Measurements from ENCODE around the gene ZNF200. TPM values are rescaled to one million over a fixed set of nuclear protein-coding genes. Genes with fewer than 3 reads are reported as not detected.

ZNF200 gene
- total and polyA plus RNA-seq, 2 of the 13 experiments (the other 11 are each of a cell fraction or from before 2014, with no cell fraction given): 3.5 to 16.5 TPM

GRCh38 chr16:3173892-3174617, 60.9 kb downstream of the ZNF200 start (continued):
- TF ChIP-seq ARID5B (CRISPR knock-in tag; IDR thresholded peaks at IDR 0.05) (no peak), ZMYM4 (CRISPR knock-in tag; IDR thresholded peaks at IDR 0.05) (0 out of 2 replicates have a peak, but pooled peaks have one; percentile 15), ZNF274 (CRISPR knock-in tag; IDR thresholded peaks at IDR 0.05) (no peak), MNT (IDR thresholded peaks at IDR 0.05) (peak; percentile 56), NFKBIZ (CRISPR knock-in tag; IDR thresholded peaks at IDR 0.05) (no peak), ZNF142 (CRISPR knock-in tag; IDR thresholded peaks at IDR 0.05) (no peak), ZMYM2 (CRISPR knock-in tag; IDR thresholded peaks at IDR 0.05) (peak; percentile 60; the same call in 1 of the 2 replicates), ZNF740 (CRISPR knock-in tag; IDR thresholded peaks at IDR 0.05) (0 out of 2 replicates have a peak, but pooled peaks have one; percentile 28), ZFX (CRISPR knock-in tag; IDR thresholded peaks at IDR 0.05; ENCODE audit: low read depth) (no peak), KLF11 (CRISPR knock-in tag; IDR thresholded peaks at IDR 0.05) (no peak), ZNF292 (CRISPR knock-in tag; IDR thresholded peaks at IDR 0.05; ENCODE audit: borderline replicate concordance, low read depth) (no peak), ZNF44 (CRISPR knock-in tag; IDR thresholded peaks at IDR 0.05) (no peak), HNF4A (CRISPR knock-in tag; IDR thresholded peaks at IDR 0.05) (no peak), POLR2G (IDR thresholded peaks at IDR 0.05; ENCODE audit: low read depth, low read length) (no peak), SKI (IDR thresholded peaks at IDR 0.05; ENCODE audit: partially characterized antibody) (no peak), ZNF782 (CRISPR knock-in tag; IDR thresholded peaks at IDR 0.05; ENCODE audit: borderline replicate concordance) (no peak), SAP130 (CRISPR knock-in tag; IDR thresholded peaks at IDR 0.05; ENCODE audit: low read depth) (peak; percentile 53)

All from HepG2 (cell line).